Activated CD8-positive, alpha-beta memory T cell treated with anti-CD3 and anti-CD28 coated beads for 1 hour (primary cell): Measurements from ENCODE around the gene PRKRIP1.
"Not testable (repeated sequence)": the region's sequence is repeated elsewhere in the genome, so short reads cannot be mapped to it uniquely, and the experiment has no call there.

Experiments used
- DNase-seq, 2 donors: peaks; one replicate each; pipeline ENCODE4 v3.0.0-alpha.2; 2020; ENCODE audit warnings: low read depth in 1 of 2; ENCODE audit errors: extremely low read depth in 1 of 2

The PRKRIP1 gene

GRCh38 chr7:102429141-102429899 lies 33.2 kb downstream of the PRKRIP1 start:
- no peak for DNase-seq

GRCh38 chr7:102431617-102432298 lies 35.6 kb downstream of the PRKRIP1 start:
- DNase-seq, result peak in 1 of 2 donors; percentile 30

GRCh38 chr7:102432442-102433218 lies 36.5 kb downstream of the PRKRIP1 start:
- no peak for DNase-seq

DNA sequence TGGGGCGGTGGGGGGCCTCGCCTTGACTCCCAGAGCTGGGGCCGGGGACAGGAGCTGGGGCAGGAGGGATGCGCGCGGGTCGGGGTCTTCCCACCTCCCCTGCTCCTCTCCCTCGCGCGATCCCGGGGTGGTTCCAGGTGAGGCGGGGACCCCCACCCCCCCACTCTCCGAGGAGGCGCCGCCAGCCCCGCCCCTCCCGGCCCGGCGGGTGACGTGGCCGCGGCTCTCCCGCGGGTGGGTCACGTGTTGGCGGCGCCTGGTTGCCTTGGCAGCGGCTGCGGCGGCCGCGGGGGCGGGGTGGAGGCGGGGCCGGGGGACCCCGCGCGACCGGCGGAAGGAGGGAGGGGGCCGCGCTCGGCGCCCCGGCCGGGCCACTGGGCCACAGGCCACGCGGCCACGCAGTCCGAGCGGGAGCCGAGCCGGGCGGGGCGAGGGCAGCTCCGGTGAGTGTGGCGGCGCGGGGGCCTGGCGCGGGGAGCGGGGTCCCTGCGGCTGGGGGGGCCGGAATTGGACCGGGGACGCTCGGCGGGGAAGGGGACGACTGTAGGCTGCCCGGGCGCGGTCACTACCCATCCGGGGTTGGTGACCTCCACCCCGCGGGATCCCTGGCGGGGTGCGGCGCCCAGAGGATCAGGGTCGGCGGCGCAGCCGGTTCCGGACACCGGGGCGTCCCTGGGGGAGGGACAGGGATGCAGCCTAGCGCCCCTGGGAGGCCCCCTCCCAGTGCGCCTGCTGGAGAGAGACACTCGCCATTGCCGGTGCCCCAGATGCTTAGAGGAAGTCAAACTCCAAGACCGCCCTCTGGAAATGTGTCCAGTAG lies 37.3 kb downstream of the PRKRIP1 start, which contains the start of gene ORAI2:
Gene ORAI2 (plus strand): TSS at position 357 of the 820 bp plus-strand sequence. CDS start 5,382 bp downstream, outside the sequence.
- peak; percentile 65 to 89 for DNase-seq

DNA sequence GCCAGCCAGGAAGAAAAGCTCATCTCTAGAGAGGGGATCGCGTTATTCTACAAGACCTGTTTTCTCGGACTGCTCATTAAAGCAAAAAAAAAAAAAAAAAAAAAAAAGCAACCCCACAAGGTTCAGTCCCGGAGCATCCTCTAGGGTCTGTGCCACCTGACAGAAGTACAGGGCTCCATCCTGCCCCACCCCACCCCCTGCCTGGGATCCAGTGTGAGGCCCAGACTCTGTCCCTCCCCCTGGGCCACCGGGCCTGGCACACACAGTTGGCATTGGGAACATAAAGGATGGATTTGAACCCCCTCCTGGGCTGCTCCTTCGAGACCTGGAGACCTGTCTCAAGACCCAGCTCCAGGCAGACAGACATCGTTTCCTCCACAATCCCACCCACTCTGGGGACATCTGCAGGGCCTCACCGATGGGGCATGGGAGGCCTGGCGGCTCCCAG lies 37.9 kb downstream of the PRKRIP1 start:
- DNase-seq, result no peak

GRCh38 chr7:102436118-102436517 lies 40.0 kb downstream of the PRKRIP1 start:
- no peak for DNase-seq

DNA sequence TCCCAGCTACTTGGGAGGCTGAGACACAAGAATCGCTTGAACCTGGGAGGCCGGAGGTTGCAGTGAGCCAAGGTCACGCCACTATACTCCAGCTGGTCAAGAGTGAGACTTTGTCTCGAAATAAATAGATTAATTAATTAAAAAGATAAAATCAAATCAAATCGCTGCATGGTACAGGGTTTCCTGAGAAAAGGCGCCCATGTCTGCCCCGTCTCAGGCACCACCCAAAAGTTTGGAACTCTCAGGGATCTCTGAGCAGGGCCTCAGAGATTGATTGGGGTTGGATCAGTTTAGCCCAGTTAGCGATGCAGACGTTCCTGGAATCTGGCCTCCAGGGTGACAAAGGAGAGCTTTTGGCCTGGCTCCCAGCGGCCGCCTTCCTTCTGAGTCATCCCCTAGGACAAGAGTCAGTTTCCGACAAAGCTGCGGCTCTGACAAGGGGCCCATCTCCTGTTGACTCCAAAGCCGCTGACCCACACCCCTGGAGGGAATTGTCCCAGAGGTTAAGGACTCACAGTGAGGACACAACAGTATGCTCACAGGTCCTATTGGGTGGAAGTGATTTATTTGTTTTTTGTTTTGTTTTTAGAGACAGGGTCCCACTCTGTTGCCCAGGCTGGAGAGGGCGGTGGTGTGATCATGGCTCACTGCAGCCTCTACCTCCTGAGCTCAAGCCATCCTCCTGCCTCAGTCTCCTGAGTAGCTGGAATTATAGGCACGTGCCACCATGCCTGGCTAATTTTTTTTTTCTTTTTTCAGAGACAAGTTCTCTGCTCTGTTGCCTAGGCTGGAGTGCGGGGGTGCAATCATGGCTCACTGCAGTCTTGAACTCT lies 44.0 kb downstream of the PRKRIP1 start:
- no peak for DNase-seq

- no peak for DNase-seq
Observed at GRCh38 chr7:102444961-102445673, 49.0 kb downstream of the PRKRIP1 start.

DNA sequence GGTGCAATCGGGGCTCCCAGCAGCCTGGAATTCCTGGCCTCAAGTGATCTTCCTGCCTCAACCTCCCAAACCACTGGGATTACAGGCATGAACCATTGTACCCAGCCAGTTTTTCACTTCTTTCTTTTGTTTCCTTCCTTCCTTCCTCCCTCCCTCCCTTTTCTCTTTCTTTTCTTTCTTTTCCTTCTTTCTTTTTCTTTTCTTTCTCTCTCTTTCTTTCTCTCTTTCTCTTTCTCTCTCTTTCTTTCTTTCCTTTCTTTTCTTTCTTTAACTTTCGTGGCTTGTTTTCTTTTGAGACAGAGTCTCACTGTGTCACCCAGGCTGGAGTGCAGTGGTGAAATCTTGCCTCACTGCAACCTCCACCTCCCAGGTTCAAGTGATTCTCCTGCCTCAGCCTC lies 49.5 kb downstream of the PRKRIP1 start:
- DNase-seq, result no peak

DNA sequence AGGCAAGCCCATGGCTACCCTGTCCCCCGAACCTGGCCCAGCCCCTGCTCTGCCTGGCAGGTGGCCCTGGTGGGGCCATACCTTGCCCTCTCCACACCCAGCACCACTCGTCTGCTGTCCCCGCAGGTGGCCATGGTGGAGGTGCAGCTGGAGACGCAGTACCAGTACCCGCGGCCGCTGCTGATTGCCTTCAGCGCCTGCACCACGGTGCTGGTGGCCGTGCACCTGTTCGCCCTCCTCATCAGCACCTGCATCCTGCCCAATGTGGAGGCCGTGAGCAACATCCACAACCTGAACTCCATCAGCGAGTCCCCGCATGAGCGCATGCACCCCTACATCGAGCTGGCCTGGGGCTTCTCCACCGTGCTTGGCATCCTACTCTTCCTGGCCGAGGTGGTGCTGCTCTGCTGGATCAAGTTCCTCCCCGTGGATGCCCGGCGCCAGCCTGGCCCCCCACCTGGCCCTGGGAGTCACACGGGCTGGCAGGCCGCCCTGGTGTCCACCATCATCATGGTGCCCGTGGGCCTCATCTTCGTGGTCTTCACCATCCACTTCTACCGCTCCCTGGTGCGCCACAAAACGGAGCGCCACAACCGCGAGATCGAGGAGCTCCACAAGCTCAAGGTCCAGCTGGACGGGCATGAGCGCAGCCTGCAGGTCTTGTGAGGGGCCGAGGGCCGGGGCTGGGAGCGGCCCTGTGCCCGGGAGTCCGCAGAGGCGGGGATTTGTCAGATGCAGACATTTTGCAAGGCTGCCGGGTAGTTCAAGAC lies 50.4 kb downstream of the PRKRIP1 start:
- no peak for DNase-seq

DNA sequence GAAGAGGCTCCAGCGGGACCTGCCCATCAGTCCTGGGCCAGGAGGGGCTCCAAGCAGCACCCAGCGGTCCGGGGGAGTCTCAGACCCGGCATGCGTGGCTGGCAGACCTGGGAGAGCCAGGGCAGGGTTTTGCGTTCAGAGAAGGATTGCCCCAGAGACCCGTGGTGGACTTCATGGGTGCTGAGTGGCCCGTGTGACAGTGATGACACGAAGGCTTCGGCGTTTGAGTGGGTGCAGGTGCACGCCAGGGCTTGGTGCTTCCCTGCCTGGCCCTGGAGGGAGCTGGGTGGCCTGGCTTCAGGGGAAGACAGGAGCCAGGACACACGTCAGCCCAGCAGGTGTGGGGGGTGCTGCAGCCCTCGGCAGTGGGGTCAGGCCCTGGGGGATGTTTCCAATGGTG lies 51.1 kb downstream of the PRKRIP1 start:
- no peak for DNase-seq

DNA sequence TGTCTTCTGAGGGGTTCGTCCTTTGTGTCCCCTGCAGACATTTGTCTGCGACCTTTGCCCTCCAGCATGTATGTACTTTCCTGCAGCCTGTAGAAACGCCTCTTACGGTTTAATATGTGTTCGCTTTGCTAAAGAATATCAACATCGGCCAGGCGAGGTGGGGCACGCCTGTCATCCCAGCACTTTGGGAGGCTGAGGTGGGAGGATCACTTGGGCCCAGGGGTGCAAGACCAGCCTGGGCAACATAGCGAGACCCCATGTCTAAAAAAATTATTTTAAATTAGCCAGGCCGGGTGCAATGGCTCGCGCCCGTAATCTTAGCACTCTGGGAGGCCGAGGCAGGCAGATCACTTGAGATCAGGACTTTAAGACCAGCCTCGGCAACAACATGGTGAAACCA lies 53.0 kb downstream of the PRKRIP1 start:
- no peak for DNase-seq

DNA sequence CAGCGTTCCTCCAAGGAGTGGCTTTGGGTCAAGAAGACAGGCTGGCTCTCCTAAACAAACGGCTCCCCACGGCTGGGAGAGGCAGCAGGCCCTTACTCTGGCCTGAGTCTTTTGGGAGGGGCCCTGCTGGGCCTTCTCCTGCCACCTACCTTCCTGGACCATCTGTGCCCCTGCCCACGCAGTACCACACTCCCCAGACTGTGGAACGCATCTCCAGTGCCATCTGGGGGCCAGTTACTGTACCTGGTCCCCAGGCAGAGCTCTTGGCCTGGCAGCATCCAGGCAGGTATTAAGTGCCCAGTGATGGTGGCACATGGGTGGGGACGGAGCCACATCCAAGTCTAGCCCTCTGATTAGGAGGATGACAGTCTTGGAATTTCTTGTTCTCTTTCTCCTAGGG lies 54.1 kb downstream of the PRKRIP1 start:
- DNase-seq, result peak in 1 of 2 donors; percentile 24

- DNase-seq, result no peak
Observed at GRCh38 chr7:102451371-102452054, 55.4 kb downstream of the PRKRIP1 start.

- no peak for DNase-seq
Observed at GRCh38 chr7:102452451-102452850, 56.3 kb downstream of the PRKRIP1 start.

GRCh38 chr7:102453319-102453718 lies 57.2 kb downstream of the PRKRIP1 start:
- DNase-seq, result no peak

DNA sequence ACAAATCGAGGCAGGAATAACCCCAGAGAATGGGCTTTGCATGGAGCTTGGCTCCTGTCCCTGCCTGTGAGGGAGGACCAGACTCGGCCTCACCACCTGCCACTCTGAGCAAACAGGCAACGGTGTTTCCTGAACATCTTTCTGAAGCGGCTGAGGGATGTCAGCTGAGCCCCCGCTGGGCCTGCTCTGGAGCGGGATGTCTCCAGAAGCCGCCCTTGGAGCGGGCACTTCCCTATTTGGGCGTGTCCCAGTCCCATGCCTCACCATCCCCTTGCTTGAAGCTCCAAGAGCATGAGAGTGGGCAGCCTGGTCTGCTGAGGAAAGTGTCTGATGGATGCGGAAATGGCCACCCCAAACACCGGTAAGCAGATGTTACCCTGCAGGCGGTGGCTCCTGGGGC lies 58.3 kb downstream of the PRKRIP1 start:
- no peak for DNase-seq

GRCh38 chr7:102454932-102455331 lies 58.8 kb downstream of the PRKRIP1 start:
- not testable (repeated sequence) for DNase-seq
